Germinal center (tissue), 1 donor: ENCODE data around the gene ARHGDIG.
A peak's percentile ranks its signal among the peaks of the same experiment; 100 is the strongest.

Experiments used
- DNase-seq: peaks from one replicate; pipeline ENCODE4 v3.0.0; 2012; ENCODE audit warnings: mixed read lengths, low spot score

The ARHGDIG gene

GRCh38 chr16:297832-298231 is 17.4 kb downstream of the ARHGDIG start:
- DNase-seq, result no peak

GRCh38 chr16:301235-301634 is 20.8 kb downstream of the ARHGDIG start:
- DNase-seq, result no peak

DNA sequence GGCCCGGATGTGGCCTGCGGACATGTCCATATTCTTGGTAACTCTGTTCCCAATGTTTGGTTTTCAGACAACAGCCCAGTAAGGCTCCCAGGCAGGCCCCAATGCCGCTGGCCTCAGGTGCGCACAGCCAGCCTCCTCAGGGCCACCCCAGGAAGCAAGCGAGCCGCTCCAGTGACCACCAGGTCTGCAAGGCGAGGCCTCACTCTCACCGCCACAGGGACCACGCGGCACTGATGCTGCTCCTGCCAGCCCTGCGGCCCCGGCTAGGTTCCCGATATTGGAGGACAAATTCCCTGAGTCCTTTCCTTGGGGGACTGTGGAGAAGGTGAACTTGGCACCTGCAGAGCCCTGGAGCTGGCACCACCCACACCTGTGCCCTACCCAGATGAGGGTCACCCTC is 21.6 kb downstream of the ARHGDIG start:
- no peak for DNase-seq

DNA sequence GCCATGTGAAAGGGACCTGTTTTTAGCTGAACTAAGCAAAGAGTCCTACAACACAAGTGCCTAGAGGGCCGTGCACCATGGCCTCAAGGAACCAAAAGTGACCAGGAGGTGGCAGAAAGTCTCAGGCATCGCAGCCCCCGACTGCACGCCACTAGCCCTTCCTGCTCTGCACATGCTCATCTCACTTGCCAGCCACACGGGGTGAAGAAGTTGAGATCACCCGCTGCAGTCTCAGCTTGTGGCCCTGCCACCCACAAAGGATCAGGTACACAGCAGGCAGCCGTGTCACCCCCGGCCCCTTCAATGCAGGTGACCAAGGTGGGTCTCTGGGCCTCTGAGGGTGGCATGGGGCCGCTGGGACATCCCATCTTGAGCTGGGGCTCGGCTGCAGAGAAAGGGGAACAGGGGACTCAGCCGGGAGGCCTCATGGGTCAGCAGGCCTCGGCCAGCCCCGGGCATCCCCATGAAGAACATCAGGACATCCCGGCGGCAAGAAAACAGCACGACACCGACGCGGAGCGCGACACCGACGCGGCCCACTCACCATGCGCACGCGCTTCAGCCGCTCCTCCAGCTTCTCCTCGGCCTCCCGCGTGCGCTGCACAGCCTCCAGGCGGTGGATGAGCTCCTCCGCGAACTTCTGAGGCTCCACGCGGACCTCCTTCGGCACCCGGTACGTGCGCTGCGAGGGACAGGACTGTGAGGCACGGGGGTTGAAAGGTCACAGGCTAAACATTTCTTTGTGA is 23.5 kb downstream of the ARHGDIG start:
- no peak for DNase-seq

DNA sequence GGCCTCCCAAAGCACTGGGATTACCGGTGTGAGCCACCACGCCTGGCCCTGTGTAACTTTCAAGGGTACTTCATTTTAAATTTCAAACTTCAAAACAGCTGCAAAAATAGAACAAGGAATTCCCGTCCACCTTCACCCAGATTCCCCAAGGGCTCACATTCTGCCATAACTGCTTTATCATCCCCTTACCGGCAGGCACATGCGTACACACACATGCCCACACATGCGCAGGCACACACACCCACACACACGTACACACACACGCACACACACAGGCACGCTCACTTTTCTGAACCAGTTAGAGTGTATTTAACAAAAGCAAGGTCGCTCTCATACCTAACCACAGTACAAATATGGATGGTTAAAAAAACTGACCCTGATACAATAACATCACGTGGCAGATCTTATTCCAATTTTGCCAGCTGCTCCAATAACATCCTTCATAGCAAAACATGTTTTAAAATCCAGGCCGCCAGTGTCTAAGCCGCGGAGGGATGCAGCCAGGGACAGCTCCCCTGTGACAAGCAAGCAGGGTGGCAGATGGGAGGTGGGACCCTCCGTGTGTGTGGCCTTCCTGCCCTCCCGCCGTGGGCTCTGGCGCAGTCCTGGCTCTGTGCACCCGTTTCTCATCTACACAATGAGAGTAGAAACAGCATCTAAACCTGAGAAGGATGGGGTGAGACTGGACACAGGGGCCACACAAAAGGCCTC is 25.7 kb downstream of the ARHGDIG start:
- DNase-seq, result no peak

DNA sequence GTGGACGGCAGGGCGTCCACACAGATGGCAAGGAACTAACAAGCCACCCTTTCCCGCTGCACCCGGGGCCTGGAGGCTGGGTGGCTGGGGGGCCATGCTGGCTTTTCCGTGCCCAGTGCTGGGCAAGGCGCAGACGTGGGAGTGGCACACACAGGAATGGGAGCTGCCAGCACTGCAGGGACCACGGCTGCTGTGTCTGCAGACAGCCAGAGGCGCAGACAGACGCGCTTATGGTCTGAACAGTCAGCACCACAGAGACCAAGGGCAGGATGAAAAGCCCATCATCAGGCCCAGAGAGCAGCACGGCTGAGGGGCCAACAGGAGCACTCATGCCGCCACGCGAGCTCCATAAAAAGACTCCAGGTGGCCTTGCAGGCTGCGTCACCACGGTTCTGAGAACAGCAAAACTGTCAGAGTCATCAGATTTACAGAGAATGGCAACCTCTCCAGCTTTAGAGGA is 26.6 kb downstream of the ARHGDIG start:
- no peak for DNase-seq

- DNase-seq, result no peak
Measured at GRCh38 chr16:307691-308312, 27.4 kb downstream of the ARHGDIG start.

DNA sequence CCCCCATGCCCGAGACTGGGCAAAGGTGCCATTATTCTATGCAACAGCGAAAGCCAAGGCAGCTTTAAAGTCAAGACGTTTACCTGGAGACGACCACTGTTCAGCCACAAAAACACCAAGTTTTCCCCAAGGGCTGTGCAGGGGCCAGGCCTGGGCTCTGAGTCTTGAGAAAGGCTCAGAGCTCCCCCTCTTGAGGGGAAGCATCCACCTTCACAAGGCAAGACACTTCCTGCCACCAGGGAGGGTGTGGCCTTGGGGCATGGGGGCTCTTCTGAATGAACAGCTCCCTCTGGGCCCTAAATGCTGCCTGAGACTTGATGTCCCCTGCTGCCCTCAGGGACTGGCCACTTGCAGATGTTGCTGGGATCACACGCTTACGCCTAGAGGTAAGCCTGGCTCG is 29.1 kb downstream of the ARHGDIG start:
- no peak for DNase-seq

DNA sequence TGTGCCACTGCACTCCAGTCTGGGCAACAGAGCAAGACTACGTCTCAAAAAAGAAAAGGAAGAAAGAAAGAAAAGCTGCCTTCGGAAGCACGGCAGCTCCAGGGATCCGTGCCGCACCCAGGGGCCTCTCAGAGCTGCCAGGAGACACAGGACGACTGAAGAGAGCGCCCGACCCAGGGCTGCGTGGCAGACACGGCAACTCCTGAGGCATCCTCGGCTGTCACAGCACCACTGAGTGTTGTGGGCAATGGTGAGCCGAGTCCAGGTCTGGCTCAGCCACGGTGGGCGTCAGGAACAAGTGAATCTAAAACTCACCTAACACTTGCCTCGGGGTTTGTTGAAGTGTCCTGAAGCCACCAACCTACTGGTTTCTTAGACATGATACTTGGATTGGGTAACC is 31.3 kb downstream of the ARHGDIG start:
- no peak for DNase-seq

GRCh38 chr16:314351-314750 is 34.0 kb downstream of the ARHGDIG start:
- no peak for DNase-seq

DNA sequence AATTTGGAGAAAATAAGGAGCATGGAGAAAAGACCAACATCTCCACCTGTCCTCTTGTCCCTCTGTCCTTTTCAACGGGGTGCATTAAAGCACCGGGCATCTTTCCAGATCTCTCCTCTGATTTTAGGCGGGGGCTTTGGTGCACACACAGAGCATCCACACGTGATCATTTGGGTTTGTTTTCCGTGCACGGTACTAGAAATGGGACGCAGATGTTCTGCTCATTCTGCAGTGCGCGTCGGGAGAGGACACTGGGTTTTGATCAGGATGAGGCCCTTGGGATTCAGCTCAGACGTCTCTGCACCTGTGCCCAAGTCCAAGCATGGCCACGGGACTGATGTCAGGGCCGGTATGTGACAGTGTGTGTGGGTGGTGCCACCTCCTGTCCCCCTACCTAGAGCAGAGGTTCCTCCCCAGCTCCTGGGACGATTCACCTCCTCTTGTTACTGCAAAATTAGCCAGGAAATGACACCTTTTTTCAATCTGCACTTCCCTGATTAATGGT is 34.5 kb downstream of the ARHGDIG start:
- no peak for DNase-seq

- DNase-seq, result no peak
Measured at GRCh38 chr16:316741-317464, 36.5 kb downstream of the ARHGDIG start.

DNA sequence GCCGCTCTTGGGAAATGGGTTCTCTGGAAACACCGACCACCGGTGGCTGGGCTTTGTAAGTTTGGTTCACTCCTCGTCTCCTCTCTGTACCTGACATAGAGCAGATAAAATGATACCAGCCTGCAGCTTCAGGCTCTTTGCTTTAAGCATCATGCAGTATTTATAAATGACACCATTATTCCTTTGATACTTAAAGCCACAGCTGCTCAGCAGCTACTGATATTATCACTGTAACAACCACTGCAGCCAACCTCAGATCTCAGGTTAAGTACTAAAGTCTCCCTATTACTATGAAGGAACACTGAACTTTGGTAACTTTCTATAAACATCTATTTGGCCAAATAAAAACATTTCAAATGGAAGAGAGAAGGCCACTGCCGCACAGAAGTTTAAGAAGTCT is 37.2 kb downstream of the ARHGDIG start:
- no peak for DNase-seq

DNA sequence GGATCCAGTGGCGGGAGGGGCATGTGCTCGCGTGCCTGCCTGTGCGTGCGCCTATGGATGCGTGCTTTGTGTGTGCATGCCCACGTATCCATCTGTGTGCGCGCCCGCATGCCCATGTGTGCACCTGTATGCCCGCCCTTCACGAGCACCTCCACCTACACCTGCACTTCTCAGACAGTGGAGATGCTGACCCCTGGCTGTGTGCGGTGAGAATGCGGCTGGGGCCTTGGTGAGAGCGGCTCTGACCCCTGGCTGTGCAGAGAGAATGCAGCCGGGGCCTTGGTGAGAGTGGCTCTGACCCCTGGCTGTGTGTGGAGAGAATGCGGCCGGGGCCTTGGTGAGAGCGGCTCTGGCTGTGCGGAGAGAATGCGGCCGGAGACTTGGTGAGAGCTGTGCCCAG is 38.2 kb downstream of the ARHGDIG start:
- DNase-seq, result no peak

- no peak for DNase-seq
Measured at GRCh38 chr16:320206-320605, 39.8 kb downstream of the ARHGDIG start.

GRCh38 chr16:321532-321931 is 41.1 kb downstream of the ARHGDIG start:
- no peak for DNase-seq

GRCh38 chr16:322476-323143 is 42.2 kb downstream of the ARHGDIG start:
- no peak for DNase-seq

DNA sequence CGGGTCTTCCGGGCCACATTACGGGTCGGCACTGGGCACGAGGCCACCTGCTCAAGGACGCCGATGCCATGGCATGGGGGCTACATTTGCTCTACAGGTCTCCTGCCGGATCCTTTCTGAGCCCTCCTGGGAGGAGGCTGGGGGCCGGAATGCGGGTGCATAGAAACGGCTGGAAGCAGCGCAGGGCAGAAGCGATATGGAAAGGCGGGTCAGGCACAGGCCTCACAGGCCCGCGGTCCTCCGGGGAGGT is 43.7 kb downstream of the ARHGDIG start:
- no peak for DNase-seq

GRCh38 chr16:324451-325334 is 44.3 kb downstream of the ARHGDIG start:
- DNase-seq, result peak; percentile 53

DNA sequence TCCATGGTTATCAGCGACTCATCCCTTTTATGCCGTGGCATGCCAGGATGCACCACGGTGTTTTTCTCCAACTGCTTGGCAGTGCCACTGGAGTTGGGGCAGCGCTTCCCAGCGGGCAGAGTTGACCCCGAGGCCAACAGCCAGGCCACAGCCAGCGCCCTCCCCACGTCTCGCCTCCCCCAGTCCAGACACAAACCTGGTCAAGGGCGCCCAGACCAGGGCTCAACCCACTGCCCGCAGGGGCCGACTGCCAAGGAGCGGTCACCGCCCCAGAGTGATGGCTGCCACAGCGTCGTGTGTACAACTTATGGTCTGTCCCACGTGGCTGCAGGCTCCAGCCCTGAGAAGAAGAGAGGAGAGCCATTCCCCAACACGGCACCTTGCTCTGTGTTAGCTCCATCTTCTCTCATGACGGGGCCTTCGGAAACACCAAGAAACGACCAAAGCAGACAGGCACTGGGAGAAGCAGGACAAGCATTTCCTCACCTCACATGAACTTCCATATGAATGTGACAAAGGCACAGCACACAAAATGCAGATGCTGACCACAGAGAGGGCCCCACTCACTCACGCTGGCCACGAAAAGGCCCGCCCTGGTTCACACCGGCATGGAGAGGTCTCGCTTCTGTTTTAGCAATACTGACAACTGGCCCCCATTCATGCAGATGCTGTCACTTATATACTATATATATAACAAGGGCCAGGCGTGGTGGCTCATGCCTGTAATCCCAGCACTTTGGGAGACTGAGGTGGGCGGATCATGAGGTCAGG is 45.2 kb downstream of the ARHGDIG start:
- DNase-seq, result no peak
